ENCODE results near the gene GABRB2.

The GABRB2 gene

GRCh38 chr5:161471211-161471950 is 75.1 kb downstream of the GABRB2 start:
- DNase-seq, result no peak

GRCh38 chr5:161467703-161468102 is 78.8 kb downstream of the GABRB2 start:
- no peak for DNase-seq

GRCh38 chr5:161460741-161461140 is 85.8 kb downstream of the GABRB2 start:
- no peak for DNase-seq

- DNase-seq, result no peak
Observed at GRCh38 chr5:161446655-161447054, 99.9 kb downstream of the GABRB2 start.

GRCh38 chr5:161442471-161442870 is 104.1 kb downstream of the GABRB2 start:
- no peak for DNase-seq

GRCh38 chr5:161432798-161433197 is 113.7 kb downstream of the GABRB2 start:
- no peak for DNase-seq

GRCh38 chr5:161431963-161432362 is 114.6 kb downstream of the GABRB2 start:
- no peak for DNase-seq

GRCh38 chr5:161421067-161421466 is 125.5 kb downstream of the GABRB2 start:
- DNase-seq, result no peak

GRCh38 chr5:161420521-161420920 is 126.0 kb downstream of the GABRB2 start:
- DNase-seq, result no peak

GRCh38 chr5:161414896-161415295 is 131.6 kb downstream of the GABRB2 start:
- no peak for DNase-seq

- DNase-seq, result no peak
Observed at GRCh38 chr5:161414037-161414436, 132.5 kb downstream of the GABRB2 start.

- no peak for DNase-seq
Observed at GRCh38 chr5:161412792-161413191, 133.7 kb downstream of the GABRB2 start.

- no peak for DNase-seq
Observed at GRCh38 chr5:161411156-161411555, 135.4 kb downstream of the GABRB2 start.

- DNase-seq, result no peak
Observed at GRCh38 chr5:161410640-161411039, 135.9 kb downstream of the GABRB2 start.

- DNase-seq, result no peak
Observed at GRCh38 chr5:161409471-161409870, 137.1 kb downstream of the GABRB2 start.

- DNase-seq, result no peak
Observed at GRCh38 chr5:161406880-161407279, 139.6 kb downstream of the GABRB2 start.

- DNase-seq, result no peak
Observed at GRCh38 chr5:161403996-161404395, 142.5 kb downstream of the GABRB2 start.

- DNase-seq, result no peak
Observed at GRCh38 chr5:161403121-161403520, 143.4 kb downstream of the GABRB2 start.

- DNase-seq, result no peak
Observed at GRCh38 chr5:161400583-161400982, 145.9 kb downstream of the GABRB2 start.

GRCh38 chr5:161399996-161400562 is 146.4 kb downstream of the GABRB2 start:
- DNase-seq, result no peak

- DNase-seq, result no peak
Observed at GRCh38 chr5:161397448-161397847, 149.1 kb downstream of the GABRB2 start.

- no peak for DNase-seq
Observed at GRCh38 chr5:161396171-161396570, 150.4 kb downstream of the GABRB2 start.

GRCh38 chr5:161391724-161392123 is 154.8 kb downstream of the GABRB2 start:
- no peak for DNase-seq

GRCh38 chr5:161391016-161391415 is 155.5 kb downstream of the GABRB2 start:
- DNase-seq, result no peak

GRCh38 chr5:161387121-161387520 is 159.4 kb downstream of the GABRB2 start:
- no peak for DNase-seq
